Gastrocnemius medialis (tissue), 4 donors: Measurements from ENCODE around the gene PRSS56. TPM values are rescaled to one million over a fixed set of nuclear protein-coding genes. Genes with fewer than 3 reads are reported as not detected.
"Not testable (repeated sequence)": the region's sequence is repeated elsewhere in the genome, so short reads cannot be mapped to it uniquely, and the experiment has no call there.

Experiments
- ATAC-seq, 2 donors: fragments of 150-250 bp; one replicate each; pipeline ENCODE4 v1.9.1; 2016
- DNase-seq, 2 donors: peaks; one replicate each; pipeline ENCODE4 v3.0.0-alpha.2; 2019
- H3K27ac ChIP-seq, 4 donors: fragments of 200-600 bp; sonication (generic); 1 replicate in 1 of 4; 2 replicates in 3 of 4; pipeline ENCODE4 v1.5.1; 2016 to 2018; ENCODE audit warnings: mild to moderate bottlenecking in 2 of 4, moderate library complexity in 1 of 4
- H3K27me3 ChIP-seq, 3 donors: fragments of 200-600 bp; sonication (generic) in 2 of 3; 1 replicate in 1 of 3; 2 replicates in 2 of 3; pipeline versions ENCODE4 v1.5.1 to v1.6.0; 2016 to 2019; ENCODE audit warnings: mild to moderate bottlenecking in 1 of 3, moderate library complexity in 1 of 3
- H3K36me3 ChIP-seq, 2 donors: fragments of 200-600 bp; sonication (generic) in 1 of 2; one replicate each; pipeline ENCODE4 v1.5.1; 2017 to 2018
- H3K4me1 ChIP-seq, 2 donors: fragments of 200-600 bp; sonication (generic) in 1 of 2; one replicate each; pipeline ENCODE4 v1.5.1; 2016 to 2017; ENCODE audit warnings: mild to moderate bottlenecking in 2 of 2
- H3K4me3 ChIP-seq, 4 donors: fragments of 200-600 bp; sonication (generic) in 3 of 4; 1 replicate in 1 of 4; 2 replicates in 3 of 4; pipeline ENCODE4 v1.5.1; 2016 to 2019; ENCODE audit warnings: mild to moderate bottlenecking in 2 of 4
- H3K9me3 ChIP-seq, 3 donors: fragments of 200-600 bp; sonication (generic) in 2 of 3; 1 replicate in 1 of 3; 2 replicates in 2 of 3; pipeline ENCODE4 v1.5.1; 2016 to 2019
- CTCF ChIP-seq, 5 experiments: fragments of 450-650 bp in 3 of 5; fragments of 200-600 bp in 2 of 5; sonication (generic) in 2 of 5; IDR thresholded peaks in 4 of 5; conservative IDR thresholded peaks in 1 of 5; 1 replicate in 4 of 5; 2 replicates in 1 of 5; pipeline ENCODE4 v1.5.1; 2016 to 2019; ENCODE audit warnings: antibody characterized with exemption in 5 of 5, mild to moderate bottlenecking in 3 of 5, moderate library complexity in 3 of 5
- POLR2A ChIP-seq, 2 donors: fragments of 450-650 bp; IDR thresholded peaks; one replicate each; pipeline ENCODE4 v1.6.1; 2017; ENCODE audit warnings: antibody characterized with exemption in 2 of 2, mild to moderate bottlenecking in 2 of 2, moderate library complexity in 2 of 2
- in situ Hi-C, 4 donors: fragments of 200-750 bp; cut with MboI; loops; one replicate each; pipeline versions ENCODE4 v1.15.0 to v1.8.0; 2017; ENCODE audit warnings: low sequenced_read_pairs in 4 of 4
- intact Hi-C: fragments of 100-400 bp; cut with DNase I; formaldehyde crosslinking; loops from one replicate; pipeline ENCODE4 v1.15.1; 2023; ENCODE audit warnings: low total_unique reads
- total RNA-seq, 4 donors: library from RNA; depleted of rRNA; stranded (reverse); fragments of >200 nt; gene quantifications; one replicate each; pipeline versions ENCODE4 v1.1.0 to v1.2.3, GENCODE V29; 2016

Gene PRSS56
- total RNA-seq, 4 donors from 2014 or later: 1.0 to 3.2 (median 2.2) TPM

- TF ChIP-seq CTCF (IDR thresholded peaks at IDR 0.05 in 4 of 5, conservative IDR thresholded peaks at IDR 0.05 in 1 of 5): no peak
- peak in 1 of 2 donors; percentile 36 for TF ChIP-seq POLR2A (IDR thresholded peaks at IDR 0.05)
- in situ Hi-C loops (no loop called here), intact Hi-C loops (loop anchor here (10.0 kb wide), 1 partner anchor 214 kb away; no protein-coding TSS in a partner anchor)
- Histone ChIP-seq H3K4me1 (peaks cover 39 to 49% of the 10 kb centered on the region in 2 donors), H3K36me3 (no peaks in the 10 kb centered on the region), H3K4me3 (no peak overlapping the region), H3K9me3 (no peaks in the 10 kb centered on the region), H3K27ac (peak overlapping the region; percentile 90 to 97 (median 94)), H3K27me3 (no peaks in the 10 kb centered on the region)
- peak; percentile 68 to 69 for DNase-seq
- ATAC-seq: peak; percentile 27 to 51
Measured at GRCh38 chr2:232528746-232529460, 8.7 kb downstream of the PRSS56 start.

- DNase-seq (no peak), ATAC-seq (no peak)
- H3K4me1 ChIP-seq: peaks cover 31 to 43% of the 10 kb centered on the region in 2 donors
- H3K36me3 ChIP-seq: peaks cover 0 to 3% of the 10 kb centered on the region in 2 donors
- peak overlapping the region; percentile 90 to 97 (median 94) for H3K27ac ChIP-seq
- H3K4me3 ChIP-seq: no peak overlapping the region
- in situ Hi-C loops: no loop called here
- H3K9me3 ChIP-seq: no peaks in the 10 kb centered on the region
- intact Hi-C loops: loop anchor here (10.0 kb wide), 1 partner anchor 215 kb away; no protein-coding TSS in a partner anchor
- H3K27me3 ChIP-seq: no peaks in the 10 kb centered on the region
- TF ChIP-seq POLR2A (IDR thresholded peaks at IDR 0.05) (no peak), CTCF (IDR thresholded peaks at IDR 0.05 in 4 of 5, conservative IDR thresholded peaks at IDR 0.05 in 1 of 5) (no peak)
Measured at GRCh38 chr2:232529806-232530547, 9.8 kb downstream of the PRSS56 start.

- H3K27me3 ChIP-seq: no peaks in the 10 kb centered on the region
- H3K27ac ChIP-seq: no peak overlapping the region
- H3K9me3 ChIP-seq: no peaks in the 10 kb centered on the region
- TF ChIP-seq POLR2A (IDR thresholded peaks at IDR 0.05) (no peak), CTCF (IDR thresholded peaks at IDR 0.05 in 4 of 5, conservative IDR thresholded peaks at IDR 0.05 in 1 of 5) (no peak)
- no peak overlapping the region for H3K4me3 ChIP-seq
- peaks cover 0 to 10% of the 10 kb centered on the region in 2 donors for H3K36me3 ChIP-seq
- peaks cover 23 to 37% of the 10 kb centered on the region in 2 donors for H3K4me1 ChIP-seq
- intact Hi-C loops (no loop called here), in situ Hi-C loops (no loop called here)
- ATAC-seq: no peak
- no peak for DNase-seq
Measured at GRCh38 chr2:232530626-232531260, 10.6 kb downstream of the PRSS56 start.

GRCh38 chr2:232532419-232532818 is 12.2 kb downstream of the PRSS56 start:
- no peak overlapping the region for H3K4me3 ChIP-seq
- TF ChIP-seq POLR2A (IDR thresholded peaks at IDR 0.05): no peak
- TF ChIP-seq CTCF (IDR thresholded peaks at IDR 0.05 in 4 of 5, conservative IDR thresholded peaks at IDR 0.05 in 1 of 5): no peak
- no peaks in the 10 kb centered on the region for H3K9me3 ChIP-seq
- intact Hi-C loops: no loop called here
- H3K27me3 ChIP-seq: no peaks in the 10 kb centered on the region
- in situ Hi-C loops: no loop called here
- DNase-seq (no peak), ATAC-seq (no peak)
- H3K36me3 ChIP-seq: peaks cover 0 to 10% of the 10 kb centered on the region in 2 donors
- H3K4me1 ChIP-seq: peaks cover 22 to 38% of the 10 kb centered on the region in 2 donors
- H3K27ac ChIP-seq: no peak overlapping the region

- ATAC-seq, H3K4me3 ChIP-seq, H3K36me3 ChIP-seq, in situ Hi-C loops, H3K27ac ChIP-seq, DNase-seq, intact Hi-C loops, H3K27me3 ChIP-seq, H3K9me3 ChIP-seq: not testable (repeated sequence)
- peaks cover 22 to 38% of the 10 kb centered on the region in 2 donors for H3K4me1 ChIP-seq
Measured at GRCh38 chr2:232532821-232533220, 12.6 kb downstream of the PRSS56 start.
